ENCODE data around the gene RPS8. TPM values are rescaled to one million over a fixed set of nuclear protein-coding genes. Genes with fewer than 3 reads are reported as not detected.
A peak's percentile ranks its signal among the peaks of the same experiment; 100 is the strongest.

The RPS8 gene
- 1,451 and 1,467 TPM in 2 replicates for total RNA-seq (2022)
- percentile 99 among the genes with signal in this experiment for Bru-seq, nascent RNA
- percentile 98 among the genes with signal in this experiment for BruChase-seq, experiment 1, labeled RNA remaining after a 2-hour chase
- BruChase-seq, experiment 2, labeled RNA remaining after a 6-hour chase: percentile 99 among the genes with signal in this experiment
- long read RNA-seq, transcript RPS8-207 (5 exons, 1,115 nt): minor isoform, 35 of 407 reads
- long read RNA-seq, transcript RPS8-202 (6 exons, 881 nt): major isoform, 342 of 407 reads
- long read RNA-seq, partial matches to known transcripts: 15 of 407 reads
- long read RNA-seq, other reads (novel, unspliced or antisense): 8 of 407 reads

- peaks cover 4% of the 10 kb centered on the region for H3K36me3 ChIP-seq (ENCODE audit: control insufficient read depth, insufficient read depth, low read length)
- H3K27me3 ChIP-seq (replicated peaks; ENCODE audit: control insufficient read depth, insufficient read depth, low read length): no peaks in the 10 kb centered on the region
- intact Hi-C loops (cut with micrococcal nuclease; ENCODE audit: unreplicated experiment): no loop called here
- peaks cover 55% of the 10 kb centered on the region for H3K36me3 Mint-ChIP-seq (ENCODE audit: insufficient read depth, unreplicated experiment)
- no peak for TF ChIP-seq CTCF (IDR thresholded peaks at IDR 0.05; ENCODE audit: insufficient read depth in 1 of 2, low read depth in 1 of 2, low read length in 1 of 2, severe bottlenecking in 1 of 2, unreplicated experiment in 1 of 2)
- peak within 1 kb of the TSS; percentile 71 for H3K4me3 ChIP-seq (ENCODE audit: low read depth, low read length)
- H3K27me3 Mint-ChIP-seq (ENCODE audit: insufficient read depth, unreplicated experiment): no peaks in the 10 kb centered on the region
- H3K4me1 Mint-ChIP-seq (ENCODE audit: low read depth, unreplicated experiment): no peaks in the 10 kb centered on the region
- no TSS peak for BruUV-seq (replicated peaks)
- DNase-seq: peak; percentile 89 to 90
- peak within 1 kb of the TSS; percentile 97 for H3K27ac Mint-ChIP-seq (ENCODE audit: unreplicated experiment)
- H3K9me3 Mint-ChIP-seq (ENCODE audit: unreplicated experiment): no peaks in the 10 kb centered on the region
- ChIA-PET CTCF (interaction anchor here (0.6 to 1.7 kb wide), 3 partner anchors 17 to 1189 kb away, joined by 3 to 5 read pairs (median 3); partner anchors contain the start of gene PLK3), POLR2A (interaction anchor here (0.6 to 1.9 kb wide), 14 partner anchors 11 to 1227 kb away, joined by 3 to 20 read pairs (median 6); partner anchors contain the start of genes BTBD19, DYNLT4, PLK3 and PTCH2)
- H3K4me1 ChIP-seq: peaks cover 6% of the 10 kb centered on the region
- H3K9me3 ChIP-seq: no peaks in the 10 kb centered on the region
- peak within 1 kb of the TSS; percentile 81 for H3K4me3 Mint-ChIP-seq (ENCODE audit: unreplicated experiment)
Measured at GRCh38 chr1:44775078-44775929, at the start of gene RPS8. Gene RPS8 (plus strand): TSS chr1:44775540. CDS start chr1:44775597, 57 bp downstream.

- TF ChIP-seq CTCF (IDR thresholded peaks at IDR 0.05; ENCODE audit: insufficient read depth in 1 of 2, low read depth in 1 of 2, low read length in 1 of 2, severe bottlenecking in 1 of 2, unreplicated experiment in 1 of 2): peak; percentile 69 to 78
- Histone ChIP-seq H3K4me1 (no peaks in the 10 kb centered on the region), H3K9me3 (no peaks in the 10 kb centered on the region), H3K27me3 (replicated peaks; ENCODE audit: control insufficient read depth, insufficient read depth, low read length) (no peaks in the 10 kb centered on the region), H3K36me3 (ENCODE audit: control insufficient read depth, insufficient read depth, low read length) (no peaks in the 10 kb centered on the region), H3K4me3 (ENCODE audit: low read depth, low read length) (peak within 1 kb of the TSS; percentile 18; the same call in 1 of the 2 replicates)
- DNase-seq: peak; percentile 90
- ChIA-PET POLR2A (interaction anchor here (0.6 to 1.7 kb wide), 9 partner anchors 9 to 572 kb away, joined by 3 to 46 read pairs (median 7); partner anchors contain the start of genes ARMH1, HECTD3, RPS8 and TMEM53), CTCF (interaction anchor here (0.6 to 1.4 kb wide), 6 partner anchors 9 to 251 kb away, joined by 3 to 5 read pairs (median 4); partner anchors contain the start of gene PLK3)
- Mint-ChIP-seq H3K9me3 (ENCODE audit: unreplicated experiment) (no peaks in the 10 kb centered on the region), H3K27me3 (ENCODE audit: insufficient read depth, unreplicated experiment) (no peaks in the 10 kb centered on the region), H3K36me3 (ENCODE audit: insufficient read depth, unreplicated experiment) (peaks cover 14% of the 10 kb centered on the region), H3K4me3 (ENCODE audit: unreplicated experiment) (peak within 1 kb of the TSS; percentile 59), H3K27ac (ENCODE audit: unreplicated experiment) (peak within 1 kb of the TSS; percentile 99), H3K4me1 (ENCODE audit: low read depth, unreplicated experiment) (peaks cover 12% of the 10 kb centered on the region)
- intact Hi-C loops (cut with micrococcal nuclease; ENCODE audit: unreplicated experiment): loop anchor here (1.0 to 5.0 kb wide), 3 partner anchors 8 to 89 kb away; partner anchors contain the start of gene KIF2C
- TSS peak; percentile 100 for BruUV-seq (replicated peaks)
Measured at GRCh38 chr1:44730741-44731512, 44.4 kb upstream of the RPS8 start, which contains the start of gene RNU5D-1. Gene RNU5D-1 (minus strand): TSS chr1:44731170.

All from Caco-2 (cell line).